Dedifferentiated amniotic fluid mesenchymal stem cell (primary cell): ENCODE data around the gene GPC3.
"Not testable (repeated sequence)": the region's sequence is repeated elsewhere in the genome, so short reads cannot be mapped to it uniquely, and the experiment has no call there.

Experiments used
- DNase-seq: peaks from one replicate; pipeline ENCODE4 v3.0.0-alpha.2; 2016; ENCODE audit errors: extremely low spot score

The GPC3 gene

DNA sequence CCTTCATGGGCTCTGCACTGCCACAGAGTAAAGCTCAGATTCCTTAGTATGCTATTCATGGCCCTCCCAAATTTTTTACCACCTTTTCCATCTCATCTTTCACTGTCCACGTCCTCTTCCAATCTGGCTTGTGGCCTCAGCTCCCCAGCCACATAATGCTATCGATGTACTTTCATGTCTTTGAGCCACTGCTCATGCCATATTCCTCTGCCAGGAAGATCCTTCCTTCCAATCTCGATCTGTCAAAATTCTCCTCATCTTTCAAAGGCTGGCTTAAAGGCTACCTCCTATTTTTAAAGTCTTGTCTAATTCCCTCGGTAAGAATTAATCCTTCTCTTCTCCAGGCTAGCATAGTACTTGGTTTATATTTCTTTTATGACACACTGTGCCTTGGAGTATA, 336.8 kb downstream of the GPC3 start:
- DNase-seq = no peak

DNA sequence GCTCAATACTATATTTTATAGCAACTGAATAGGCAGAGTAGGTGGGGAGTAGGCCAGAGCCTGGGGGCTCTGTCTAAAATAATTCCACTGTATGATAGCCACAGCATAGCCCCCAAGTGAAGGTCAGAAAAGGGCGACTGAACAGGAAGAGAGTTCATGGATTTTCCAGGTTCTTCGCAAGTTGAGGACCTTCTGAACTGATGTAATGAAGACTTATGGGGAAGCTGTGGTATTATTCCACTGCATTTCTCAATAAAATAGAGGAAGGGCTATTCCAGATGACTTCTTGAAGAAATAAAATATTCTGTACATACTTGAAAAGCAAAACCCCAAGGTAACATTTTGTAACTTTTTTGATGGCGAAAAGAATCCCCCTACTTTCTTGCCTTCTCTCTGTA, 338.7 kb downstream of the GPC3 start:
- no peak for DNase-seq

DNA sequence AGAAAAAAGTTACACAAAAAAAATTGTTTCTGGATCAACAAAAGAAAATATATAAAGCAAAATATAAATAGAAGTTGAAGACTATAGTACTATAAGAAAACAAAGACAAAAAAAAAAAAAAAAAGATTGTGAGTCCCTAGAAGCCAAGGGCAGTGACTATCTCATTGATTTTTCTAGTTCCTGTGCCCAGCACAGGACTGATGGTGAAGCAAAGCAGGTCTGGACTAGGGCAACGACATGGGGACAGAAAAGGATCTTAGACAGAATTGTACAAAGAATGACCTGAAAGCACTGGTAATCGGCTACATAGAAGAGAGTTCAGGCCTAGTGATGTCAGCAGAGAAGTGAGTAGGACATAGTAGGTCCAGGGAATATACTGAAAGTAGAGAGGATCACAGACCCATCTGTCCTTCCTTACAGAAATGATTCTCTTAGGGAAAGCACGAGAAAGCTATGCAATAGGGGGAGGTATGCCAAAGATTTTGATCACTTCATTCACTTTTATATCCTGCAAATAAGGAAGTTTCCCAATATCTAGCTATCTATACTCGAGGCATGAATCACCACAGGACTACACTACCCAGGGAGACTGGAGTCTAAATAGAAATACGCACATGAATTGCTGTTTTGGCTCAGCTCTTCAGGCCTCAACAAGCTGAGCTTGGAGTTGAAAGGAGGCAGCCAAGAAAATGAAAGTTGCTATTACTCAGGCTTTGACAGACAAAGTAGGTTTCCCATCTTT, 339.2 kb downstream of the GPC3 start:
- DNase-seq = no peak

DNA sequence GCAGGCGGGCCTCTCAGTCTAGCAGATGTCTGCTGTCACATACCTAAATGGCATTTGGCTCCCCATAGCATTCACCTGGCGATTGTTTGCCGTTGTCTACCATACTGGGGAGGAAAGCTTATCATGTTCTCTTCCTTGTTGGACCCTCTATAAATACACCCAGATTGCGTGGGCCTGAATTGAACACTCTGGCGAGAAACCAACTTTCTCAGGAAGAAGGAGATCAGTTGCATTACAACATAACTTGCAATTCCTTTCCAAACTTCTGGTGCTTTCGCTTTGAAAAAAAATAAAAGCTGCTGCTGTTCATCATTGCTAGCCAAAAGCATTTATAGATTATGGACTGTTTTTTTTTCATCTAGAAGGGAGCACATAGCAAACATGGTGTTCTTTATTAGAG, 340.1 kb downstream of the GPC3 start:
- no peak for DNase-seq

DNA sequence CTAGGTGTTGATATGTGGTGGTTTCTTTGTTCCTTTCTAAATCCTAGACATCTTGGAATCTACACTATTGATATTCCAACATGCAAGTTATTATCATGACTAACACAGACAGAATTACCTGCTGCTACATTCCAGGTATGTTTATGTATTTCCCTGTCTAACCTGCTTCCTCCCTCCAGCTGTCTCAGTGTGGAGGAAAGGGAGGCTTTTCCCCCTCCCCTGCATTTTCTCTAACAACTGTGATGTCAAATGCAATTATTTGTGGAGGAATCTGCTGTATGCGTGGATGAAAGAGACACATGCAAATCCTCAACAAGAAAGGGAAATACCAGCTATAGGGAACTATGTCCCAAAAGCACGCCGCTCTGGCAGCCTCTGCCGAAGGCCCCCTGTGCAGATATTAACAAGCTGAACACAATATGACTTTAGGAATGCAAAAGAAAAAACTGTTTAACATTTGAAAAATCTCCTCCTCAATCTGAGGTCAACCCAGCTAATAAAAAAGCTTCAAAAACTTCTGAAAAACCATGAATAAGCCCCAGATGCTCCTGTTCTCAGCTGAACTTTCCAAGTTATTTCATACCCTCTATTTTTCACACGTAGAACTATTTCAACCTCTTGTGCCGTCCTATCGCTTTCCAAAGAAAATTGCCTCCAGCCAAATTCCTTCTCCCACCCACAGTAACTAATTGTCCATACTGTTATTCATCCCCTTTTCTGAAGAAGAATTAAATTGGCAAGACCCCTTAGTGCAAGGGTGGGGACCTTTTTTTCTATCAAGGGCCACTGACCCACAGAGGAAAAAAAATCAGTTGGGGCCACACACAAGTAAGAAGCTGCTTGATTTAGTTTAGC, 345.0 kb downstream of the GPC3 start:
- DNase-seq = no peak

DNA sequence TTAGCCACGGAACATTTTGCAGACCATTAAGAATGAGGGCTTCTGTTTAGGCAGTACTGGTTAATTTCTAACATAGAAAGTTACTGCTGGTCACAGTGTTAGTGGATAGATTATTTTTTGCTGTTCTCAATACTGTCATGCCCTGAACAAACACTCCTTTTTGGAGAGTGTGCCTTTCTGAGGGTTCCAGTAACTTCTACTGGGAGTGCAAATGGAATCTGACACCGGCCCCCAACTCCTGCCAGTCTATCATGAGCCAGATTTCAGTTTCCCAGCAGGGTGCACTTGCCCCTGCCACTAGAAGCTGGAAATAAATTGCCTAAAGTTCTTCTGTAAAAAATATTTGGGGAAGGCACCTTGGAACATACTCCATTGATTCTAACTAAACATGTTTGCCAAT, 345.7 kb downstream of the GPC3 start:
- DNase-seq = no peak

DNA sequence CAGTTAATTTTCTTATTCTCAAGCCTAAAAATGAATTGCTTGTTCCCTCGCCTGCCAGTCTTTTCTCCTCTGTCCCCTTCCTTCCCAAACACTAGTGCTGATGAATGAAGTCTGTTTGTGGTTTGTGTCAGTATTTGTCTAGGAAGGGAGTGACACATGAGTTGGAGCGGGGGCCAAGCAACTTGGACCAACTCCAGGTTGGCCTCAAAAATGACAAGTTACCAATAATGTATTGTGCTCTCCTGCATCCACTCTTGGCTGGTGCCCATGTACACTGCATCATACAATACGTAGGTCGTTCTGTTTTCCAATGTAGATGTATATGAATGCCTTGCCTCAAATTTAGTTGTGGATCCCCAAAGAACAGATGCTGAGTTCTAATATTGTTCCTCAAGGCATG, 347.1 kb downstream of the GPC3 start:
- DNase-seq = no peak

DNA sequence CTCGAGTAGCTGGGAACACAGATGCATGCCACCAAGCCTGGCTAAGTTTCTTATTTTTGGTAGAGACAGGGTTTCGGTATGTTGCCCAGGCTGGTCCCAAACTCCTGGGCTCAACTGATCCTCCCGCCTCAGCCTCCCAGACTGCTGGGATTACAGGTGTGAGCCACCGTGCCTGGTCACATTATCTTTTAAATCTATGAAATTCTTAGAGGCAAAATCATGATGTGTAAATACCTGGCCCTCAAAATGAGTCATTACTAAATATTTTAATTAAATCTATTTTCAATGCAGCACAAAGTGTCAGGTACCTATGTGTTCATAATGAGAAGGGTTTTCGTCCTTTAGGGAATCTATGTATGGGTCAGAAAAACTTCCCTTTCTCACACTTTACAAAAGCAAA, 347.6 kb downstream of the GPC3 start:
- no peak for DNase-seq

DNA sequence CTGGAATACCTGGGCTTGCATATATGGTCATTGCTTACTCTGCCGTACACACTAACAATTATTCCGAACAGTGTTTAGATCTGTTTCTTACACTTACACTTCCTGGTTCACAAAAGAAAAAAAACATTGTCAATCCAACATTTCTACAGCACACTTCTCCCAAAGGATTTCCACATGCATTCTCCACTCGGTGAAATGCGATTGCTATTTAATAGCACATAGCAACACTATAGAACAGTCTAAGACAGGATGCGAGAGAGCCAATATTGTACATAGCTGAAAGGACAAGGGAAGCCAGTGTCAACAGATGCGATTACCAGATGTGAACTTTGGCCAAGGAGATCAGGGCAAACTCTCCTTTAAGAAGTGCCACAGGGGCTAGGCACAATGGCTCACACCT, 349.4 kb downstream of the GPC3 start:
- DNase-seq = no peak

DNA sequence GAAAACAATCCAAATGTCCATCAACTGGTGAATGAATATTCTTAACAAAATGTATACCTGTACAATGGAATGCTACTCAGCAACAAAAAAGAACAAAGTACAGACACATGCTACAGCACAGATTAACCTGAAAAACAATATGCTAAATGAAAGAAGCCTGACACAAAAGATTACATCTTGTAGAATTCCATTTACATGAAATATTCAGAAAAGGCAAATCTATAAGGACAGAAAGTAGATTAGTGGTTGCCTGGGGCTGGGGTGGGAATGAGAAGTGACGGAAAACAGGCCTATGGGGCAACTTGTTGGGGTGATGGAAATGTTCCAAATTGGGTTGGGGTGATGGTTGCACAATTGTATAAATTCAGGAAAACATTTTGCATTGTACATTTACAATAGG, 351.0 kb downstream of the GPC3 start:
- DNase-seq = no peak

DNA sequence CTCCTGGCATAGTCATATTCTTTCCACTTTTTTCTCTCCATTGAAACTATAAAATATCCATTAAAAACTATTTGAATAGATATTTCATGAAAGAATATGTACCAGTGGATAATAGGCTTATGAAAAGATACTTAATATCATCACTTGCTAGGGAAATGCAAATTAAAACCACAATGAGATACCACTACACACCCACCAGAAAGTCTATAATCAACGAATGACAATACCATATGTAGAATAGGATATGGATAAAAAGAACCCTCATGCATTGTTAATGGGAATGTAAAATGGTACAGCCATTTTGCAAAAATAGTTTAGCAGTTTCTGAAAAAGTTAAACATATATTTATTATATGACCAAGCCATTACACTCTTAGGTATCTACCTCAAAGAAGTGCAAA, 351.4 kb downstream of the GPC3 start:
- DNase-seq = no peak

DNA sequence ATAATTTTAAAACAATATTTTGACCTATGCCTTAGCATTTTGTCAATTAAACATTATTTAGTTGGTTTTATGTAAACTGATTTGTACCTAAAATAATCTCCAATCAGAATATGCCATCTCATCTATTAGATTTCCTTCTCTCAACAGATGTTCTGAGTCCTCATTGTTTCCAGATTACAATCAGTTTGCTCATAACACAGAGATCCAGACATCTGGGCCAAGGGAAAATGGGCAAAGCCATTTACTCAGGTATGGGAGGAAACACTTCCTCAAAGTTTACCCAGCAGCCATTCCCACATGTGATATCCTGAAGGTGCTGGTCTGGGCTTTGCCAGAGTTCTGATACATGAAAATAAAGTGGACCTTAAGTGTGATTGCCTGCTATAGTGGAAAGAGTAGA, 352.2 kb downstream of the GPC3 start:
- DNase-seq = no peak

DNA sequence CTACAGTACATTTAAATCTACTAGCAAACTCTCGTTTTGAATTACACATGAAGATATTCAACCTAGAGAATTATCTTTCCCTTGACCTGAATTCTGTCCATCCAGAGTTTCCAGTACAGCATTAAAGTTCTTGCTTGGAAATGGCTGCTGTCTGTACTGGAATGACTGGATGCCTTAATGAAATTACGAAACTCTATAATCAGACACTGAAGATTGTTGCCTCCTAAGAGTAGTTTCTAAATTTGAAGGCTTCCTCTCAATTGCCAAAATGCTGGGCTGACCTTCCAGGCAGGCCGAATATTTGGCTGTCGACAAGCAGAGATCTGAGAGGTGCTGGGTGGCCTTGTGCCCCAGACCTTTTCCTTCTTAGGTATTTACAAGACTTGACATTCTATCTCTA, 355.0 kb downstream of the GPC3 start:
- no peak for DNase-seq

DNA sequence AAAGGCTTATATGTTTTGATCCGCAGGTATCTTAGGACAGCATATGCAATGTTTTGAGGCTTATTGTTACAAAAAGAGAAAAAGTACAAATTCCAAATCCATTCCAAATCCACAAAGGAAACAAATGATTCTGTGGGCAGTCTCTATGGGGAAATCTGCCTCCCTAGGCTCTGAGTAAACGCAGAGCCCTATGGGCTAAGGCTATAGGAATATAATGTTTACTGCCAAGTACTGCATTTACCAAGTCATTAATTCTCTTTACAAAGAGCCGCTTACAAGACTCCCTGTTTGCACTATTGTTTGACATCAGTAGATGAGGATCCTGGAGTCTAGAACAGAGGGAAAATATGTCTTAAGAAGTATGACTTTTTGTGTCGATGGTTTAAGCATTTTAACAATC, 357.7 kb downstream of the GPC3 start:
- DNase-seq = no peak

DNA sequence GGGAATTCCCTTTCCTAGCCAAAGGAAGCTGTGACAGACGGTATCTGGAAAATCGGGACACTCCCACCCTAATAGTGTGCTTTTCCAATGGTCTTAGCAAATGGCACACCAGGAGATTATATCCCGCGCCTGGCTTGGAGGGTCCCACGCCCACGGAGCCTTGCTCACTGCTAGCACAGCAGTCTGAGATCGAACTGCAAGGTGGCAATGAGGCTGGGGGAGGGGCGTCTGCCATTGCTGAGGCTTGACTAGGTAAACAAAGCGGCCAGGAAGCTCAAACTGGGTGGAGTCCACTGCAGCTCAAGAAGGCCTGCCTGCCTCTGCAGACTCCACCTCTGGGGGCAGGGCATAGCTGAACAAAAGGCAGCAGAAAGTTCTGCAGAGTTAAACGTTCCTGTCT, 364.0 kb downstream of the GPC3 start:
- not testable (repeated sequence) for DNase-seq

DNA sequence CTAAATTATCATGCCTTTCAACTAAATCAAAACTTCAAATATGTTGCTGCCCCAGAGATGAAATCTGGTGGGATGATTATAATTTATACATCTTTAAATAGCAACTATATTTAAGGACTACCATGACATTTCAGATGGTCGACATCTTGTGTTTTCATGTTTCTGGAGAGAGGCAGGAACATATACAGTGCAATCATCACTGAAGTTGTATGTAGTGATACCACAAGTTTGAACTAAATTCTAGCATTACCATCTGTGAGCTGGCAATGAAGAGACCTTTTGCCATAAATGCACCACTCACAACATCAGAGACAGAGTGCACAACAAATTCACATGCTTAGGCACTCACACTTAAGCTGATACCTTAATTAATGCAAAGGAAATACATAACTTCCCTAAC, 373.7 kb downstream of the GPC3 start:
- no peak for DNase-seq

DNA sequence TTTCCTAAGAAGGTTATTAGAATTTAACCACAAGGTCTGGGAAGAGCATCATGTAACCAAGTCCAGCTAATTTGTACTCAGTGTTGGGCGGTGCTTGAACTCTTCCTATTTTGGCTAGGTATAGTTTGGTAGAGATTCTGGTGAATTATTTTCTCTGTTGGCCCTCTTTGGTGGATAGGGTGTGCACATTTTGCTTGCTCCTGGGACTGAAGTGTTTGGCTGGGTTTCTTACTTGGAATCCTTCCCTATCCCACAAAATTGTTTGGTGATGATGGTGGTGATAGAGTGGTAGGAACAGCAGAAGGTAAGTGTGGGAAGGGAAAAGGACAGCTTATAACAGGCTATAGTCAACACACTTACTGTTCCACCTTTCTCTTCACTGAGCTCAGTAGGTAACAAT, 375.3 kb downstream of the GPC3 start:
- no peak for DNase-seq

DNA sequence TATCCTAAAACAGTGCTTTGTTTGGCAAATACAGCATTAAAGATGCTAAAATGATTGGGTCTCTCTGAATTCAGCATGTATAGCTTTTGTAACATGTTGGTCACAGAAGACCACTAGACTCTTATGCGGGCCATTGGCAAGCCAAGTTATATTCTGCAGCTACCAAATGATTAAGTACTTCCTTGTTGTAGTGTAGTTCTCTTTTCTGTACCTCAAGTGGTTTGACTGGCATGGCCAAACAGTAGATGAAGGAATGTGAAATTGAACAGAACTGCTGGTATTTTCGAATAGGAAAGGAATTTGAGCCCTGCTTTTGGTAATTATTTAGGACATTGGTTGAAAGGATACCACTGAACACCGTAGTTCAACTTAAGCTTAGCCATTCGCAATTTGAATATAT, 376.2 kb downstream of the GPC3 start:
- no peak for DNase-seq

DNA sequence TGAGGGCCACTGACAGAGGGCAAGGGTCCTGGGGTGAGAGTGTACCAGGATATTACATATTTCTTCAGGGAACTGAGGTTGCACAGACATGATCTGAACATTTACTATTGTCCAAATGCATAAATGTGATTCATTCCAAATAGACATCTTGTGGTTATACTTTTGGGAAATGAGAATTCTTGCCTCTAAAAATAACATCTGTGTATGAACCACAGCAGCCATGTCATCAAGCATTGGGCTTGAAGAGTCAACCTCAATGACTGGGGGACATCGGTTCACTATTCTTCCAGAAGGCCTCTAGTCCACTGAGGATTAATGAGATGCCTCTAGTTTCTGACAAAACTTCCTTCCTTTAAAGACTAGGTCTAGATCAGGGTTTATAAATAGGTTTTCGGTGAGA, 377.0 kb downstream of the GPC3 start:
- DNase-seq = no peak

DNA sequence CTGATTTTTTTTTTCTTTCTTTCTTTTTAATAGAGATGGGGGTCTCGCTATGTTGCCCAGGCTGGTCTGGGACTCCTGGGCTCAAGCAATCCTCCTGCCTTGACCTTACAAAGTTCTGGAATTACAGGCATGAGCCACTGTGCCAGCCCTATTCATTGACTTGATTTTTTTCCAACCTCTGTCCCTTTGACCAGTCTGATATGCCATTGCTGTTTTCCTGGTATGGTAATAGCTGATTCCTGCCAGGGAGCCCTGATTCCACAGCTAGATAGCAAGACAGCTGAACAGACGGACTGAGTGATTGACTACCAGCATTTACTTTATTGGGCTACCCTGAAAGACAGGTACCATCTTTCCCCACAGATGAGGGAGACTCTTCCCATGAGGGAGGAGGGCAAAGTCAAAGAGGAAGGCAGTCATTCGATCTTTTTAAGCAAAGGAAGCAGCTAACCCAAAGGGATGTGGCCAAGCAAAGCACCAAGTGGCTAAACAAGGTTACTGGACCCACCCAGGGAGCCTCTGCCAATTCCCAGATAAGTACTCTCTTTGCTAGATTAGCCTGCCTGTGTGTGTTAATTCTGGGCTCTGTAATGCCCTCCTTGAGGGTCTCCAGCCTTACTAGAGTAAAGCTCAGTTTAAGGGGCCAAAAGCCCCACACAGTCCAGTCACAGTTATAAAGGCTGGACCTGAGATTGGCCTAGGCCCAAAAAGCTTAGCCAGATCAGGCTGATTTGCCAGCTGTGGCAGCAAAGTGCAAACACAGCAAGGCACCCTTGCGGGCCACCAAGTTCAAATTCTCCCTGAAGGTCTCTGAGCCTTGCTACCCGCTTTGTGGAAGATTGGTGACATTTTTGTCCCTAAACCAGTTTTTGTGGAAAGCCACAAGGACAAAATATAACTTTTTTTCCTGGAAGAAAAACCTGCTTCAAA, 377.7 kb downstream of the GPC3 start:
- DNase-seq = no peak

DNA sequence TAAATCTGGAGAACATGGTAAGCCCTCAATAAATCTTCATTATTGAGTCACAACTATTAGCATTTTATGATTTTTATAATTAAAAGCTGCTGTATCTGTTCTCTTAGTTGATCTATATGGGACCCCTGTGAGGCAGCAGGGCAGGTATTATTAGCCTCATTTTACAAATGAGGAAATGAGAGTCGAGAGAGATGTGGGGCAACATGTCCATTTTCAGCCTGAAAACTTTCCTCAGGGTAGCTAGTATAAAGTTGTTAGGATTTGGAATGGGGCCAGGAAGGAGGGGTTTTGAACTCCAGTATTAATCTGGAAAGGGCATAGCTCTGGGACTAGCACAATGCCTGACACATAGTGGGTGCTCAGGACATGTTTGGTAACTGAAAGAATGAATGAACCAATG, 378.4 kb downstream of the GPC3 start:
- no peak for DNase-seq

DNA sequence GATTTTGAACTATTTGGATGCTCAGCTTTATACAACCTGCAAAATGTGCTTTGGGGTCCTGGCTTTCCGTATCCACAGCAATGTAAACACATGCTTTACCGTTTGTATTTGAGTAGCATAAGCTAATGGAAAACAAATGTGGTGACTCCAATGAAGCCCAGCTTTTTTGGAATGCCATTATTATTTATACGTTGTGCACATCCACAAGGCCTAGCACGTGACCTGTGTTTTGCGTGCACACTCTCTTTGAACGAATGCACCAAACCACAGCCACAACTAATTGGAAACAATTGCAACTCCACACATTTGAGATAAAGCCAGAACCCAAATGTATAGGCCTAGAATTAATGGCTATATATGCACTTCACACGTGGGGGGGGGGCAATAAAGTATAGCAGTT, 380.6 kb downstream of the GPC3 start:
- DNase-seq = no peak
